ENCODE measurements around the gene GATM. TPM values are rescaled to one million over a fixed set of nuclear protein-coding genes. Genes with fewer than 3 reads are reported as not detected.

GATM gene
- total RNA-seq, 4 donors from 2014 or later, result 20.6 to 62.3 (median 51.0) TPM

GRCh38 chr15:45355860-45356259 is 22.5 kb downstream of the GATM start:
- Histone ChIP-seq H3K4me1 (no peaks in the 10 kb centered on the region), H3K9me3 (no peaks in the 10 kb centered on the region), H3K27ac (no peak overlapping the region), H3K36me3 (no peaks in the 10 kb centered on the region), H3K4me3 (replicated peaks in 1 of 3) (no peak overlapping the region), H3K27me3 (no peaks in the 10 kb centered on the region)
- intact Hi-C loops (cut with DNase I), result no loop called here
- no peak for DNase-seq
- 92 to 98% methylated on average over 2 of the region's 2 CpGs for WGBS, 2 donors
- TF ChIP-seq CTCF (IDR thresholded peaks at IDR 0.05) (no peak), POLR2A (IDR thresholded peaks at IDR 0.05) (no peak)

- intact Hi-C loops (cut with DNase I), result no loop called here
- TF ChIP-seq CTCF (IDR thresholded peaks at IDR 0.05) (no peak), POLR2A (IDR thresholded peaks at IDR 0.05) (no peak)
- 92 to 94% methylated on average over 5 of the region's 5 CpGs for WGBS, 2 donors
These were observed 23.6 kb downstream of the GATM start for GRCh38 chr15:45354711-45355110.

GRCh38 chr15:45351227-45351626 is 27.1 kb downstream of the GATM start:
- intact Hi-C loops (cut with DNase I), result no loop called here
- no peaks in the 10 kb centered on the region for H3K27me3 ChIP-seq
- no peak overlapping the region for H3K27ac ChIP-seq
- H3K4me1 ChIP-seq, result peaks cover 9% of the 10 kb centered on the region in 2 donors
- H3K36me3 ChIP-seq, result no peaks in the 10 kb centered on the region
- TF ChIP-seq CTCF (IDR thresholded peaks at IDR 0.05) (no peak), POLR2A (IDR thresholded peaks at IDR 0.05) (no peak)
- no peak overlapping the region for H3K4me3 ChIP-seq (replicated peaks in 1 of 3)
- no peaks in the 10 kb centered on the region for H3K9me3 ChIP-seq
- no peak for DNase-seq
- 86 to 91% methylated on average over 2 of the region's 2 CpGs for WGBS, 2 donors

More at GRCh38 chr15:45354711-45355110, 23.6 kb downstream of the GATM start:
- no peak overlapping the region for H3K4me3 ChIP-seq (replicated peaks in 1 of 3)
- no peaks in the 10 kb centered on the region for H3K36me3 ChIP-seq
- H3K27me3 ChIP-seq, result no peaks in the 10 kb centered on the region
- no peak overlapping the region for H3K27ac ChIP-seq
- no peak for DNase-seq
- H3K4me1 ChIP-seq, result no peaks in the 10 kb centered on the region
- no peaks in the 10 kb centered on the region for H3K9me3 ChIP-seq

- Histone ChIP-seq H3K27ac (no peak overlapping the region), H3K4me1 (peaks cover 15 to 21% of the 10 kb centered on the region in 2 donors), H3K36me3 (no peaks in the 10 kb centered on the region), H3K27me3 (no peaks in the 10 kb centered on the region), H3K4me3 (replicated peaks in 1 of 3) (no peak overlapping the region), H3K9me3 (no peaks in the 10 kb centered on the region)
- intact Hi-C loops (cut with DNase I), result no loop called here
- no peak for DNase-seq
- TF ChIP-seq CTCF (IDR thresholded peaks at IDR 0.05) (no peak), POLR2A (IDR thresholded peaks at IDR 0.05) (no peak)
- WGBS, 2 donors, result 92 to 93% methylated on average over 3 of the region's 3 CpGs
These were observed 28.7 kb downstream of the GATM start for GRCh38 chr15:45349623-45350022.

GRCh38 chr15:45347989-45348388 is 30.4 kb downstream of the GATM start:
- no peak for TF ChIP-seq CTCF (IDR thresholded peaks at IDR 0.05)
- no peak for TF ChIP-seq POLR2A (IDR thresholded peaks at IDR 0.05)
- H3K36me3 ChIP-seq, result no peaks in the 10 kb centered on the region
- intact Hi-C loops (cut with DNase I), result no loop called here

More at GRCh38 chr15:45347989-45348388, 30.4 kb downstream of the GATM start:
- Histone ChIP-seq H3K4me3 (replicated peaks in 1 of 3) (no peak overlapping the region), H3K9me3 (no peaks in the 10 kb centered on the region), H3K4me1 (peaks cover 28 to 31% of the 10 kb centered on the region in 2 donors), H3K27me3 (no peaks in the 10 kb centered on the region), H3K27ac (no peak overlapping the region)
- DNase-seq, result no peak

Data from thyroid gland (tissue), 4 donors.